Naive thymus-derived CD4-positive, alpha-beta T cell (primary cell): ENCODE results near the gene SRMS. TPM values are rescaled to one million over a fixed set of nuclear protein-coding genes. Genes with fewer than 3 reads are reported as not detected.

ENCODE experiments used
- ATAC-seq: fragments of 150-1000 bp; cut with Tn5 transposase; 2 replicates; pipeline ENCODE4 v1.10.0; 2021; ENCODE audit warnings: mild to moderate bottlenecking, moderate library complexity
- CTCF ChIA-PET: fragments of 350-600 bp; sonication (Branson Sonifier 250); formaldehyde crosslinking; loops from one replicate; lab custom pipeline; 2021; ENCODE audit warnings: antibody characterized with exemption; lab: Charles Lee
- POLR2A ChIA-PET: fragments of 350-600 bp; sonication (Branson Sonifier 250); formaldehyde crosslinking; loops from one replicate; lab custom pipeline; 2021; ENCODE audit warnings: antibody characterized with exemption, inconsistent platforms; lab: Charles Lee
- DNase-seq, 9 donors: peaks; one replicate each; pipeline versions ENCODE4 v3.0.0 to v3.0.0-alpha.2; 2020 to 2022; ENCODE audit warnings: mixed read lengths in 1 of 9
- H3K27ac ChIP-seq: one replicate; pipeline ENCODE4 v1.7.0; 2013; ENCODE audit warnings: mild to moderate bottlenecking, low read depth, low read length, moderate library complexity
- H3K27me3 ChIP-seq, 2 donors: one replicate each; pipeline ENCODE4 v1.7.0; 2013; ENCODE audit warnings: low read length in 2 of 2, mild to moderate bottlenecking in 2 of 2, moderate library complexity in 2 of 2; ENCODE audit not compliant: control insufficient read depth in 2 of 2, insufficient read depth in 2 of 2
- H3K36me3 ChIP-seq, 3 experiments: 1 replicate in 2 of 3; 2 replicates in 1 of 3; pipeline ENCODE4 v1.7.0; 2013; ENCODE audit warnings: low read length in 3 of 3, mild to moderate bottlenecking in 3 of 3, moderate library complexity in 1 of 3; ENCODE audit not compliant: insufficient read depth in 3 of 3, control insufficient read depth in 2 of 3
- H3K4me1 ChIP-seq, 2 donors: one replicate each; pipeline ENCODE4 v1.7.0; 2013; ENCODE audit warnings: low read length in 2 of 2, mild to moderate bottlenecking in 2 of 2, moderate library complexity in 1 of 2; ENCODE audit not compliant: control insufficient read depth in 2 of 2, insufficient read depth in 2 of 2
- H3K4me3 ChIP-seq: 2 replicates; pipeline ENCODE4 v1.7.0; 2013; ENCODE audit warnings: mild to moderate bottlenecking, low read length
- H3K9me3 ChIP-seq, 3 experiments: 1 replicate in 2 of 3; 2 replicates in 1 of 3; pipeline ENCODE4 v1.7.0; 2013; ENCODE audit warnings: low read length in 3 of 3; ENCODE audit not compliant: control insufficient read depth in 2 of 3
- H3K27ac Mint-ChIP-seq, 9 donors: one replicate each; pipeline ENCODE4 v1.8.0; 2020 to 2022; ENCODE audit warnings: mixed read lengths in 9 of 9, mild to moderate bottlenecking in 8 of 9, moderate library complexity in 5 of 9, inconsistent platforms in 2 of 9
- H3K27me3 Mint-ChIP-seq, 5 donors: one replicate each; pipeline ENCODE4 v1.8.0; 2021 to 2022; ENCODE audit warnings: mixed read lengths in 5 of 5, mild to moderate bottlenecking in 1 of 5
- H3K36me3 Mint-ChIP-seq, 5 donors: one replicate each; pipeline ENCODE4 v1.8.0; 2020 to 2022; ENCODE audit warnings: mixed read lengths in 5 of 5, mild to moderate bottlenecking in 3 of 5, inconsistent platforms in 1 of 5
- H3K4me1 Mint-ChIP-seq, 7 donors: one replicate each; pipeline ENCODE4 v1.8.0; 2020 to 2022; ENCODE audit warnings: mixed read lengths in 7 of 7, mild to moderate bottlenecking in 3 of 7, inconsistent platforms in 1 of 7
- H3K4me3 Mint-ChIP-seq, 10 donors: one replicate each; pipeline ENCODE4 v1.8.0; 2020 to 2022; ENCODE audit warnings: mild to moderate bottlenecking in 10 of 10, mixed read lengths in 10 of 10, moderate library complexity in 6 of 10, inconsistent platforms in 2 of 10
- H3K9me3 Mint-ChIP-seq, 11 donors: one replicate each; pipeline ENCODE4 v1.8.0; 2020 to 2022; ENCODE audit warnings: mixed read lengths in 11 of 11, mild to moderate bottlenecking in 4 of 11, inconsistent platforms in 1 of 11, moderate library complexity in 1 of 11
- intact Hi-C, 2 donors: fragments of 100-400 bp; cut with micrococcal nuclease; formaldehyde crosslinking; loops; one replicate each; pipeline ENCODE4 v1.15.1; 2023
- polyA plus RNA-seq, 2 donors: library from polyadenylated mRNA; unstranded; fragments of 300-500 nt; fragmentation: Illumina TruSeq; gene quantifications; one replicate each; pipeline ENCODE4 v1.2.3, GENCODE V29; 2021
- total RNA-seq, 6 experiments: library from RNA in 5 of 6; stranded (reverse) in 5 of 6; gene quantifications; 1 replicate in 5 of 6; 2 replicates in 1 of 6; pipeline ENCODE4 v1.2.3 and lab custom pipeline; 2021 to 2026

SRMS gene
- total and polyA plus RNA-seq, 7 experiments from 2014 or later, result 0.24 TPM; not detected in 6

DNA sequence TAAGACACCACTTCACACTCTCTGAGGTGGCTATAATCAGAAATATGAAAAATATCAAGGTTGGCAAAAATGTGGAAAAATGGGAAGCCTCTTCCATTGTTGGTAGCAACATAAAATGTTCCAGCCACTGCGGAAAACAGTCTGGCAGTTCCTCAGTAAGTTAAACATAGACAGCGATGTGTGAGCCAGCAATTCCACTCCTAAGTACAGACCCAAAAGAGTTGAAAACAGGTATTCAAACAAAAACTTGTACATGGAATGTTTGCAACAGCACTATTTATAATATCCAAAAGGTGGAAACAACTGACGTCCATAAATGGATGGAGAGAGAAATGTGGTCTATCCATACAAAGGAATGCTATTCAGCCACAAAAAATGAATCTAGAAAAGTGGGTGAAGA, 34.3 kb downstream of the SRMS start:
- Mint-ChIP-seq H3K36me3 (peaks cover 0 to 3% (median 0%) of the 10 kb centered on the region in 5 donors), H3K4me3 (no peak overlapping the region), H3K27ac (no peak overlapping the region), H3K27me3 (peaks cover 18 to 53% (median 19%) of the 10 kb centered on the region in 5 donors), H3K4me1 (peaks cover 0 to 6% (median 0%) of the 10 kb centered on the region in 7 donors), H3K9me3 (peaks cover 0 to 21% (median 5%) of the 10 kb centered on the region in 11 donors)
- intact Hi-C loops, result no loop called here
- no peaks in the 10 kb centered on the region for H3K4me1 ChIP-seq
- H3K4me3 ChIP-seq, result no peak overlapping the region
- POLR2A ChIA-PET, result no interaction called here
- no peak overlapping the region for H3K27ac ChIP-seq
- no peak for DNase-seq
- H3K9me3 ChIP-seq, result no peaks in the 10 kb centered on the region
- CTCF ChIA-PET, result no interaction called here
- H3K36me3 ChIP-seq, result no peaks in the 10 kb centered on the region
- ATAC-seq, result no peak
- no peaks in the 10 kb centered on the region for H3K27me3 ChIP-seq

DNA sequence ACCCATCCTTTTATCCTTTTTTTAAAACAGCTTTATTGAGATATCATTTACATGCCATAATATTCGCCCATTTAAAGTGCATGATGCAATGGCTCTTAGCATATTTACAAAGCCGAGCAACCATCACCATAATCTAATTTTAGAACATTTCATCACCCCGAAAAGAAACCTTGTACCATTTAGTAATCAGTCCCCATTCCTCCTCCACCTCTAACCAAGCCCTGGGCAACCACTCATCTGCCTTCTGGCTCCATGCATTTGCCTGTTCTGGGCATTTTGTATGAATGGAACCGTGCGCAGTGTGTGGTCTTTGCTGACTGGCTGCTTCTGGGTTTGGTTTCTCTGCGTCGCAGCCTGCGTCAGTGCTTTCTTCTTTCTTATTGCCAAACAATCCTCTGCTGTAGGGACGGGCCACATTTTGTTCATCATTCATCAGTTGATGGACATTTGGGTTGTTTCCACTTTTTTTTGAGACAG, 38.4 kb downstream of the SRMS start:
- H3K9me3 Mint-ChIP-seq, result peaks cover 0 to 36% (median 9%) of the 10 kb centered on the region in 11 donors
- no peaks in the 10 kb centered on the region for H3K27me3 ChIP-seq
- H3K36me3 Mint-ChIP-seq, result peaks cover 0 to 7% (median 5%) of the 10 kb centered on the region in 5 donors
- H3K4me3 Mint-ChIP-seq, result peak overlapping the region in 1 of 10 donors; percentile 14
- no peaks in the 10 kb centered on the region for H3K36me3 ChIP-seq
- H3K4me1 Mint-ChIP-seq, result peaks cover 0 to 10% (median 0%) of the 10 kb centered on the region in 7 donors
- CTCF ChIA-PET, result no interaction called here
- no peak for DNase-seq
- no peak overlapping the region for H3K27ac ChIP-seq
- H3K27ac Mint-ChIP-seq, result no peak overlapping the region
- intact Hi-C loops, result no loop called here
- ATAC-seq, result no peak
- H3K27me3 Mint-ChIP-seq, result peaks cover 34 to 51% (median 36%) of the 10 kb centered on the region in 5 donors
- POLR2A ChIA-PET, result interaction anchor here (0.7 kb wide), 1 partner anchor 9 kb away, joined by 3 read pairs; no protein-coding TSS in a partner anchor
- peaks cover 0 to 14% (median 0%) of the 10 kb centered on the region in 3 experiments for H3K9me3 ChIP-seq
- H3K4me3 ChIP-seq, result no peak overlapping the region
- H3K4me1 ChIP-seq, result no peaks in the 10 kb centered on the region

DNA sequence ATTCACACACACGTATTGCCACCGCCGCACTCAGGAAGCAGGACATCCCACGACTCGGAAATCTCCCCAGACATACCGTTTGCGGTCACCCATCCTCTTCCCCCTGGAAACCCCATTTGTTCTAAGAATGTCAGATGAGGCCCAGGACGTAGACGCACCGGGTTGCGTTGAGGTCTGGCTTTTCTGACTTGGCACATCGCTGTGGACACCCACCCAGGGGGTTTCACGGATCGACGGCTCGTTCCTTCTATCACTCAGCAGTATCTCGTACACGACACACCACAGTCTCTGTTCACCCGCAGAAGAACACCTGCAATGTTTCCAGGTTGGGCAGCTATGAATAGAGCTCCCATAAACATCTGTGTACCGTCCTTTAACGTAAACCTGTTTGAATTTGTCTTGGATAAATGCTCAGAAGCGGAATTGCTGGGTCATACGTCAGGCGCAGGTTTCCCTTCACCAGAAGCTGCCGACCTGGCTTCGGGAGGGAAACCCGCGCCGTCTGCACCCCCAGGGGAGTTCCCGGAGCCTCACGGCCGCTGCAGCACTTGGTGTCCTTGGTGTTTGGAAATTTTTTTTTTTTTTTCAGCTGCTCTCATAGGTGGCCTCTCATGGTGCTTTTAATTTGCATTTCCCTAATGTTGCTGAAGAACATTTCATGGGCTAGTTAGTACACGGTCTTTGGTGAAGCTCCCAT, 39.3 kb downstream of the SRMS start:
- Histone ChIP-seq H3K36me3 (no peaks in the 10 kb centered on the region), H3K4me1 (no peaks in the 10 kb centered on the region), H3K4me3 (no peak overlapping the region), H3K27ac (no peak overlapping the region), H3K27me3 (no peaks in the 10 kb centered on the region), H3K9me3 (peaks cover 0 to 19% (median 0%) of the 10 kb centered on the region in 3 experiments)
- Mint-ChIP-seq H3K27me3 (peaks cover 31 to 51% (median 36%) of the 10 kb centered on the region in 5 donors), H3K4me1 (peaks cover 0 to 10% (median 0%) of the 10 kb centered on the region in 7 donors), H3K4me3 (peak overlapping the region in 1 of 10 donors; percentile 44), H3K27ac (peak overlapping the region in 1 of 9 donors; percentile 29), H3K9me3 (peaks cover 0 to 36% (median 10%) of the 10 kb centered on the region in 11 donors), H3K36me3 (peaks cover 0 to 9% (median 5%) of the 10 kb centered on the region in 5 donors)
- DNase-seq (no peak), ATAC-seq (no peak)
- ChIA-PET POLR2A (no interaction called here), CTCF (interaction anchor here (0.6 kb wide), 1 partner anchor 37 kb away, joined by 3 read pairs; no protein-coding TSS in a partner anchor)
- intact Hi-C loops, result no loop called here

DNA sequence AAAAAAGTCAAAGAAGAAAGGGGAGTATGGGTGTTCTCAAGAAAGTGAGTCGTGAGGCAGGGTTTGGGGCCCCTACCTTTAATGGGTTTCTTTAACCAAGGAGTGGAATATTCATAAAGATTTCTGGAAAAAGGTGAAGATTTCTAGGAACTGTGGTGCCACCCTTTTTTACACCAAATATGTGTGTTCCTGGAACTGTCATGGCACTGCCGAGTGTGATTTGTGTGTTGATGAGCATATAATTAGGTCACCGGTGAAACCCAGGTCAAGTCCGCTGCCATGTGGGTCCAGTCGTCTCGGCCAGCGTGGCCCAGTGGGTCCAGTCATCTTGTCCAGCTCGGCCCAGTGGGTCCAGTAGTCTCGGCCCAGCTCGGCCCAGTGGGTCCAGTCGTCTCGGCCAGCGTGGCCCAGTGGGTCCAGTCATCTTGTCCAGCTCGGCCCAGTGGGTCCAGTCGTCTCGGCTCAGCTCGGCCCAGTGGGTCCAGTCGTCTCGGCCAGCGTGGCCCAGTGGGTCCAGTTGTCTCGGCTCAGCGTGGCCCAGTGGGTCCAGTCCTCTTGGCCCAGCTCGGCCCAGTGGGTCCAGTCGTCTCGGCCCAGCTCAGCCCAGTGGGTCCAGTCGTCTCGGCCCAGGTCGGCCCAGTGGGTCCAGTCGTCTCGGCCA, 40.3 kb downstream of the SRMS start:
- H3K4me1 Mint-ChIP-seq, result peaks cover 0 to 10% (median 0%) of the 10 kb centered on the region in 7 donors
- H3K27ac ChIP-seq, result no peak overlapping the region
- CTCF ChIA-PET, result interaction anchor here (0.6 kb wide), 1 partner anchor 38 kb away, joined by 3 read pairs; no protein-coding TSS in a partner anchor
- H3K9me3 Mint-ChIP-seq, result peaks cover 0 to 30% (median 8%) of the 10 kb centered on the region in 11 donors
- H3K27me3 Mint-ChIP-seq, result peaks cover 30 to 44% (median 34%) of the 10 kb centered on the region in 5 donors
- peaks cover 0 to 9% (median 5%) of the 10 kb centered on the region in 5 donors for H3K36me3 Mint-ChIP-seq
- H3K36me3 ChIP-seq, result no peaks in the 10 kb centered on the region
- no peak overlapping the region for H3K4me3 ChIP-seq
- H3K27me3 ChIP-seq, result no peaks in the 10 kb centered on the region
- no peak overlapping the region for H3K4me3 Mint-ChIP-seq
- ATAC-seq, result no peak
- DNase-seq, result no peak
- peaks cover 0 to 19% (median 0%) of the 10 kb centered on the region in 3 experiments for H3K9me3 ChIP-seq
- no peaks in the 10 kb centered on the region for H3K4me1 ChIP-seq
- H3K27ac Mint-ChIP-seq, result no peak overlapping the region
- intact Hi-C loops, result no loop called here
- POLR2A ChIA-PET, result no interaction called here

DNA sequence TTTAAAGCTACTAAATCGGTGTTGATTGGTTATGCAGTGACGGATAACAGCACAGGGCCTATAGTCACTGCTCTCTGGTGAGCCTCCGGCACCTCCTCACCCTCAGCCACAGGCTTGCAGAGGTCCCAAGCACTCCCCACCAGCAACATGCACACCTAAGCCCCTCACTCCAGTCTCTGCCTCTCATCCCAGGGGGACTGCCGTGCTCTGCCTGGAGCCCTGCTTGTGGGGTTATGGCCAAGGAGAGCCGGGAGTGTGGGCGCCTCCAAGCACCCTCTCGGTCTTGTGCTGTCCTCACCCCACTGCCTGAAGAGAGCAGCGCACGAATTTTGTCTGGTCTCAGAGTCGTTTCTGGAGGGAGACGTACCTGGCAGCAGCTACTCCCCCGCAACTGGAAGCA, 41.8 kb downstream of the SRMS start:
- intact Hi-C loops, result no loop called here
- H3K27ac ChIP-seq, result no peak overlapping the region
- ATAC-seq (no peak), DNase-seq (no peak)
- ChIA-PET CTCF (no interaction called here), POLR2A (interaction anchor here (1.7 kb wide), 1 partner anchor 15 kb away, joined by 4 read pairs; the partner anchor contains the start of gene PPDPF)
- no peaks in the 10 kb centered on the region for H3K36me3 ChIP-seq
- Mint-ChIP-seq H3K4me3 (no peak overlapping the region), H3K27ac (no peak overlapping the region), H3K4me1 (peaks cover 0 to 10% (median 0%) of the 10 kb centered on the region in 7 donors), H3K36me3 (peaks cover 0 to 9% (median 5%) of the 10 kb centered on the region in 5 donors), H3K9me3 (peaks cover 0 to 30% (median 8%) of the 10 kb centered on the region in 11 donors), H3K27me3 (peaks cover 30 to 35% (median 33%) of the 10 kb centered on the region in 5 donors)
- H3K27me3 ChIP-seq, result no peaks in the 10 kb centered on the region
- H3K4me1 ChIP-seq, result no peaks in the 10 kb centered on the region
- H3K9me3 ChIP-seq, result peaks cover 0 to 19% (median 0%) of the 10 kb centered on the region in 3 experiments
- no peak overlapping the region for H3K4me3 ChIP-seq

DNA sequence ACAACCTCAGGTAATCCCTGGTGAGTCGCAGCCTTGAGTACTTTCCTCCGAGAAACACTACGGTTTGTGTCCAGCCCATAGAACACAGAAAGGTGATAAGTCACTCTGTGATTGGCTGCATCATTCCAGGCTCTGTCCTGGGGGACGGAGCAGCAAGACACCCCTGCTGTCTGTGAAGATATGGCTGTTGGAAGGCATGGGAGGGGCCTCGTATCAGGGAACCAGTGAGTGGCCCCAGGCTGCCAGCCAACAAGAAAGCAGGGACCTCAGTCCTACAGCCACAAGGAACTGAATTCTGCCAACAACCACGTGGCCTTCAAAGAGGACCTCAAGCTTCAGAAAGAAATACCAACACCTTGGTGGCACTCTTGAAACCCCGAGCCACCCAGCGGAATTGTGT, 42.3 kb downstream of the SRMS start:
- Mint-ChIP-seq H3K27ac (no peak overlapping the region), H3K27me3 (peaks cover 29 to 35% (median 31%) of the 10 kb centered on the region in 5 donors), H3K4me1 (peaks cover 0 to 10% (median 0%) of the 10 kb centered on the region in 7 donors), H3K9me3 (peaks cover 0 to 30% (median 8%) of the 10 kb centered on the region in 11 donors), H3K4me3 (no peak overlapping the region), H3K36me3 (peaks cover 0 to 9% (median 5%) of the 10 kb centered on the region in 5 donors)
- Histone ChIP-seq H3K27ac (no peak overlapping the region), H3K27me3 (no peaks in the 10 kb centered on the region), H3K36me3 (no peaks in the 10 kb centered on the region), H3K4me1 (no peaks in the 10 kb centered on the region), H3K4me3 (no peak overlapping the region), H3K9me3 (peaks cover 0 to 19% (median 0%) of the 10 kb centered on the region in 3 experiments)
- CTCF ChIA-PET, result no interaction called here
- intact Hi-C loops, result no loop called here
- POLR2A ChIA-PET, result interaction anchor here (1.7 kb wide), 1 partner anchor 16 kb away, joined by 4 read pairs; the partner anchor contains the start of gene PPDPF
- ATAC-seq (no peak), DNase-seq (no peak)
